ENCODE measurements around the gene OTOS. TPM values are rescaled to one million over a fixed set of nuclear protein-coding genes. Genes with fewer than 3 reads are reported as not detected.

Gene OTOS
- total and polyA plus RNA-seq, 2 of the 4 experiments (the other 2 are of a cell fraction): 0.34 TPM; not detected in 1

- no peak overlapping the region for H4K91ac ChIP-seq (ENCODE audit: insufficient read depth, low read depth, low read length)
- H4K8ac ChIP-seq (ENCODE audit: low read depth in 2 of 2, low read length in 2 of 2): no peak overlapping the region
- no peak overlapping the region for H3K14ac ChIP-seq (replicated peaks; ENCODE audit: low read depth, low read length)
- no peaks in the 10 kb centered on the region for H3K79me1 ChIP-seq (ENCODE audit: low read depth in 1 of 2, low read length in 2 of 2)
- H3K56ac ChIP-seq (ENCODE audit: extremely low read depth, insufficient read depth, low read length): no peak overlapping the region
- H2BK20ac ChIP-seq (ENCODE audit: low read depth, low read length): no peak overlapping the region
- no peak overlapping the region for H3K4me2 ChIP-seq (ENCODE audit: low read depth, low read length)
- in situ Hi-C loops (cut with MboI; ENCODE audit: low sequenced_read_pairs): no loop called here
- no peak overlapping the region for H2AFZ ChIP-seq (replicated peaks; ENCODE audit: low read length, poor library complexity)
- H3K18ac ChIP-seq (ENCODE audit: low read depth, low read length): no peak overlapping the region
- no peak overlapping the region for H3K23ac ChIP-seq (ENCODE audit: low read depth, low read length)
- H2BK15ac ChIP-seq (ENCODE audit: low read depth, low read length): no peak overlapping the region
- no peak overlapping the region for H2AK9ac ChIP-seq (replicated peaks; ENCODE audit: low read depth, low read length, poor library complexity)
- no peak overlapping the region for H2BK5ac ChIP-seq (ENCODE audit: low read depth, low read length, poor library complexity, severe bottlenecking)
- no peak for TF ChIP-seq RAD21 (IDR thresholded peaks at IDR 0.05; ENCODE audit: low read length)
- no peak for TF ChIP-seq RCOR1 (IDR thresholded peaks at IDR 0.05; ENCODE audit: insufficient replicate concordance, low read length)
- TF ChIP-seq POLR2A (IDR thresholded peaks at IDR 0.05; ENCODE audit: low read depth, low read length): no peak
- no peak for TF ChIP-seq USF2 (IDR thresholded peaks at IDR 0.05; ENCODE audit: low read depth, low read length)
- TF ChIP-seq CHD1 (IDR thresholded peaks at IDR 0.05; ENCODE audit: low read depth, low read length): no peak
- no peak for TF ChIP-seq RFX5 (IDR thresholded peaks at IDR 0.05; ENCODE audit: low read depth, low read length)
- H3K4me3 ChIP-seq (ENCODE audit: insufficient read depth, low read depth, low read length): no peak overlapping the region
- DNase-seq: no peak
- CTCF ChIA-PET: no interaction called here
- no peak overlapping the region for H3K9ac ChIP-seq (ENCODE audit: low read depth, low read length)
- no peak overlapping the region for H2AK5ac ChIP-seq (ENCODE audit: low read depth, low read length)
- 77% methylated on average over 3 of the region's 4 CpGs; no CpG with 5 or more reads in 1 of the 2 experiments for WGBS, 2 experiments (ENCODE audit: extremely low coverage in 2 of 2, insufficient read length in 1 of 2)
- intact Hi-C loops (cut with micrococcal nuclease): no loop called here
- no peak overlapping the region for H2BK120ac ChIP-seq (ENCODE audit: low read depth, low read length)
- H3K9me3 ChIP-seq (ENCODE audit: control insufficient read depth, insufficient read depth, low read length): no peaks in the 10 kb centered on the region
- dilution Hi-C loops (cut with HindIII; ENCODE audit: low sequenced_read_pairs, unreplicated experiment): no loop called here
- no peak overlapping the region for H3K4ac ChIP-seq (ENCODE audit: low read depth, low read length)
- no peaks in the 10 kb centered on the region for H3K4me1 ChIP-seq (ENCODE audit: control insufficient read depth, insufficient read depth, low read length)
- H4K20me1 ChIP-seq (ENCODE audit: insufficient read depth, low read length): no peaks in the 10 kb centered on the region
- H3K9me1 ChIP-seq (ENCODE audit: insufficient read depth, low read length): no peaks in the 10 kb centered on the region
- no peak overlapping the region for H3K27ac ChIP-seq (ENCODE audit: insufficient read depth, low read length)
- BruUV-seq (replicated peaks): no TSS peak
- ATAC-seq (ENCODE audit: low read depth): no peak
- POLR2A ChIA-PET (ENCODE audit: unreplicated experiment): no interaction called here
- H3K36me3 ChIP-seq (ENCODE audit: control insufficient read depth, insufficient read depth, low read length): no peaks in the 10 kb centered on the region
- H4K5ac ChIP-seq (ENCODE audit: low read depth, low read length): no peak overlapping the region
- H3K27me3 ChIP-seq (ENCODE audit: control insufficient read depth, insufficient read depth, low read length): peaks cover 21% of the 10 kb centered on the region; the same call in 1 of the 2 replicates
Observed at GRCh38 chr2:240163844-240164574, 23.6 kb upstream of the OTOS start.

All from IMR-90 (cell line).